HUES48 (cell line): ENCODE results near the gene KIF21A.

ENCODE experiments used
- H3K27ac ChIP-seq: one replicate; pipeline ENCODE4 v1.7.0; 2013; ENCODE audit warnings: low read depth, low read length, inconsistent platforms
- H3K27me3 ChIP-seq: 2 replicates; pipeline ENCODE4 v1.6.1; 2013; ENCODE audit warnings: mild to moderate bottlenecking, low read length; ENCODE audit not compliant: control insufficient read depth, insufficient read depth
- H3K36me3 ChIP-seq: 2 replicates; pipeline ENCODE4 v1.6.1; 2013; ENCODE audit warnings: low read length; ENCODE audit not compliant: control insufficient read depth, insufficient read depth
- H3K4me1 ChIP-seq: 2 replicates; pipeline ENCODE4 v1.6.1; 2013; ENCODE audit warnings: mild to moderate bottlenecking, low read length; ENCODE audit not compliant: control insufficient read depth, insufficient read depth
- H3K4me3 ChIP-seq: 2 replicates; pipeline ENCODE4 v1.5.1; 2013; ENCODE audit warnings: mild to moderate bottlenecking, low read depth, low read length
- H3K9ac ChIP-seq: 2 replicates; pipeline ENCODE4 v1.6.1; 2013; ENCODE audit warnings: mild to moderate bottlenecking, low read depth, low read length, moderate library complexity
- H3K9me3 ChIP-seq: 2 replicates; pipeline ENCODE4 v1.6.1; 2013; ENCODE audit warnings: low read length; ENCODE audit not compliant: control insufficient read depth, insufficient read depth

Gene KIF21A

GRCh38 chr12:39343665-39344064 lies 99.3 kb downstream of the KIF21A start:
- Histone ChIP-seq H3K36me3 (peaks cover 20% of the 10 kb centered on the region), H3K4me3 (no peak overlapping the region), H3K27ac (no peak overlapping the region), H3K9me3 (no peaks in the 10 kb centered on the region), H3K9ac (no peak overlapping the region), H3K27me3 (no peaks in the 10 kb centered on the region), H3K4me1 (peaks cover 5% of the 10 kb centered on the region; the same call in 1 of the 2 replicates)

- Histone ChIP-seq H3K36me3 (peaks cover 20% of the 10 kb centered on the region), H3K4me1 (no peaks in the 10 kb centered on the region), H3K9me3 (no peaks in the 10 kb centered on the region), H3K9ac (no peak overlapping the region), H3K27me3 (no peaks in the 10 kb centered on the region), H3K4me3 (no peak overlapping the region), H3K27ac (no peak overlapping the region)
These were observed 101.2 kb downstream of the KIF21A start for GRCh38 chr12:39341761-39342160.

- H3K9me3 ChIP-seq = no peaks in the 10 kb centered on the region
- H3K36me3 ChIP-seq = peaks cover 20% of the 10 kb centered on the region
- no peak overlapping the region for H3K27ac ChIP-seq
- no peak overlapping the region for H3K4me3 ChIP-seq
- no peaks in the 10 kb centered on the region for H3K4me1 ChIP-seq
- H3K27me3 ChIP-seq = no peaks in the 10 kb centered on the region
- H3K9ac ChIP-seq = no peak overlapping the region
These were observed 101.7 kb downstream of the KIF21A start for GRCh38 chr12:39341179-39341578.

- Histone ChIP-seq H3K9ac (no peak overlapping the region), H3K27me3 (no peaks in the 10 kb centered on the region)
These were observed 110.2 kb downstream of the KIF21A start for GRCh38 chr12:39332661-39333175.

GRCh38 chr12:39331539-39332261 lies 111.2 kb downstream of the KIF21A start:
- Histone ChIP-seq H3K9me3 (no peaks in the 10 kb centered on the region), H3K36me3 (peaks cover 32% of the 10 kb centered on the region), H3K4me1 (no peaks in the 10 kb centered on the region)

More at GRCh38 chr12:39332661-39333175, 110.2 kb downstream of the KIF21A start:
- Histone ChIP-seq H3K9me3 (no peaks in the 10 kb centered on the region), H3K4me3 (no peak overlapping the region), H3K36me3 (peaks cover 29% of the 10 kb centered on the region), H3K27ac (no peak overlapping the region), H3K4me1 (no peaks in the 10 kb centered on the region)

GRCh38 chr12:39329876-39330275 lies 113.0 kb downstream of the KIF21A start:
- Histone ChIP-seq H3K4me3 (no peak overlapping the region), H3K4me1 (no peaks in the 10 kb centered on the region), H3K27ac (no peak overlapping the region), H3K9ac (no peak overlapping the region), H3K9me3 (no peaks in the 10 kb centered on the region), H3K36me3 (peaks cover 43% of the 10 kb centered on the region), H3K27me3 (no peaks in the 10 kb centered on the region)

More at GRCh38 chr12:39331539-39332261, 111.2 kb downstream of the KIF21A start:
- Histone ChIP-seq H3K27me3 (no peaks in the 10 kb centered on the region), H3K27ac (no peak overlapping the region), H3K9ac (no peak overlapping the region), H3K4me3 (no peak overlapping the region)

GRCh38 chr12:39329018-39329417 lies 113.9 kb downstream of the KIF21A start:
- Histone ChIP-seq H3K27me3 (no peaks in the 10 kb centered on the region), H3K9ac (no peak overlapping the region), H3K4me3 (no peak overlapping the region), H3K36me3 (peaks cover 43% of the 10 kb centered on the region), H3K9me3 (no peaks in the 10 kb centered on the region), H3K4me1 (no peaks in the 10 kb centered on the region), H3K27ac (no peak overlapping the region)

- Histone ChIP-seq H3K9me3 (no peaks in the 10 kb centered on the region), H3K27me3 (no peaks in the 10 kb centered on the region), H3K27ac (no peak overlapping the region), H3K36me3 (peaks cover 42% of the 10 kb centered on the region), H3K4me3 (no peak overlapping the region), H3K4me1 (no peaks in the 10 kb centered on the region), H3K9ac (no peak overlapping the region)
These were observed 115.0 kb downstream of the KIF21A start for GRCh38 chr12:39327965-39328364.

- Histone ChIP-seq H3K9ac (no peak overlapping the region), H3K36me3 (peaks cover 39% of the 10 kb centered on the region), H3K27ac (no peak overlapping the region), H3K27me3 (no peaks in the 10 kb centered on the region), H3K4me3 (no peak overlapping the region), H3K9me3 (no peaks in the 10 kb centered on the region), H3K4me1 (no peaks in the 10 kb centered on the region)
These were observed 115.4 kb downstream of the KIF21A start for GRCh38 chr12:39327510-39327909.

- Histone ChIP-seq H3K4me1 (no peaks in the 10 kb centered on the region), H3K9ac (no peak overlapping the region), H3K27ac (no peak overlapping the region), H3K36me3 (peaks cover 19% of the 10 kb centered on the region), H3K4me3 (no peak overlapping the region), H3K9me3 (no peaks in the 10 kb centered on the region), H3K27me3 (no peaks in the 10 kb centered on the region)
These were observed 123.7 kb downstream of the KIF21A start for GRCh38 chr12:39319180-39319579.

GRCh38 chr12:39314547-39314946 lies 128.4 kb downstream of the KIF21A start:
- H3K9me3 ChIP-seq = no peaks in the 10 kb centered on the region
- no peak overlapping the region for H3K9ac ChIP-seq
- peaks cover 15% of the 10 kb centered on the region for H3K36me3 ChIP-seq
- H3K4me3 ChIP-seq = no peak overlapping the region
- H3K27me3 ChIP-seq = no peaks in the 10 kb centered on the region
- no peak overlapping the region for H3K27ac ChIP-seq
- no peaks in the 10 kb centered on the region for H3K4me1 ChIP-seq
